HepG2 (cell line): ENCODE measurements around the gene NT5C1A. TPM values are rescaled to one million over a fixed set of nuclear protein-coding genes. Genes with fewer than 3 reads are reported as not detected.
A peak's percentile ranks its signal among the peaks of the same experiment; 100 is the strongest.

Source experiments
- ATAC-seq: fragments of 200-7000 bp; cut with Tn5 transposase; 3 replicates; pipeline ENCODE4 v1.9.1; 2020; ENCODE audit warnings: mild to moderate bottlenecking, moderate library complexity
- BruUV-seq: library from RNA; stranded (reverse); fragments of 400-500 nt; replicated peaks from 2 replicates; lab custom pipeline; 2021; lab: Mats Ljungman, UMichigan
- CTCF ChIA-PET: fragments of 300-600 bp; formaldehyde crosslinking; extraction: SDS; loops from one replicate; lab custom pipeline; 2021; ENCODE audit warnings: low total read pairs, inconsistent platforms, low intra/inter-chr PET ratio; lab: Yijun Ruan, JAX
- POLR2A ChIA-PET: fragments of 350-600 bp; sonication (Branson Sonifier 250); formaldehyde crosslinking; loops from one replicate; lab custom pipeline; 2020; ENCODE audit warnings: antibody characterized with exemption, inconsistent platforms; lab: Yijun Ruan, JAX
- DNase-seq: peaks from one replicate; pipeline ENCODE4 v3.0.0-alpha.2; 2015; ENCODE audit warnings: low spot score
- FAIRE-seq: peaks from 3 replicates; lab custom pipeline; 2011; peaks lifted over from hg19 to GRCh38; lab: Jason Lieb, UNC
- H2AFZ ChIP-seq: one replicate; pipeline ENCODE4 v1.6.1; 2011; ENCODE audit warnings: low read length, inconsistent platforms
- H3K27ac ChIP-seq: fragments of 300-600 bp; 3 replicates; pipeline ENCODE4 v1.8.0; 2011; ENCODE audit warnings: mixed run types, mild to moderate bottlenecking, mixed read lengths, low read length, inconsistent platforms; ENCODE audit not compliant: insufficient read depth; ENCODE audit errors: extremely low read length
- H3K27me3 ChIP-seq, 2 experiments: fragments of 200-600 bp in 1 of 2; 2 replicates in 1 of 2; 3 replicates in 1 of 2; pipeline versions ENCODE4 v1.6.0 to v1.8.0; 2011; ENCODE audit warnings: low read length in 2 of 2, mild to moderate bottlenecking in 2 of 2, moderate library complexity in 2 of 2, inconsistent platforms in 1 of 2; ENCODE audit not compliant: insufficient read depth in 2 of 2, control insufficient read depth in 1 of 2
- H3K36me3 ChIP-seq, 2 experiments: fragments of 200-600 bp in 1 of 2; replicated peaks in 1 of 2; 2 replicates in 1 of 2; 3 replicates in 1 of 2; pipeline versions ENCODE4 v1.5.1 to v1.8.0; 2011; ENCODE audit warnings: low read length in 2 of 2, inconsistent platforms in 1 of 2; ENCODE audit not compliant: insufficient read depth in 2 of 2, control insufficient read depth in 1 of 2
- H3K4me1 ChIP-seq: 2 replicates; pipeline ENCODE4 v1.5.1; 2012; ENCODE audit warnings: low read length, inconsistent platforms; ENCODE audit not compliant: insufficient read depth
- H3K4me2 ChIP-seq: 2 replicates; pipeline ENCODE4 v1.6.0; 2011; ENCODE audit warnings: low read depth, low read length, inconsistent platforms
- H3K4me3 ChIP-seq, 3 experiments: fragments of 200-600 bp in 1 of 3; sonication (generic), shearing (Covaris generic) in 1 of 3; replicated peaks in 1 of 3; 2 replicates each; pipeline ENCODE4 v1.5.1; 2011 to 2016; ENCODE audit warnings: low read length in 3 of 3, inconsistent platforms in 2 of 3, low read depth in 2 of 3, mild to moderate bottlenecking in 2 of 3, control low read depth in 1 of 3, mixed read lengths in 1 of 3; ENCODE audit not compliant: insufficient read depth in 1 of 3
- H3K79me2 ChIP-seq: one replicate; pipeline ENCODE4 v1.6.1; 2011; ENCODE audit warnings: low read length, inconsistent platforms; ENCODE audit not compliant: insufficient read depth
- H3K9ac ChIP-seq: 2 replicates; pipeline ENCODE4 v1.6.0; 2011; ENCODE audit warnings: mild to moderate bottlenecking, low read depth, low read length, inconsistent platforms; ENCODE audit not compliant: insufficient read depth
- H3K9me3 ChIP-seq: 2 replicates; pipeline ENCODE4 v1.5.1; 2012; ENCODE audit warnings: mild to moderate bottlenecking, low read length
- H4K20me1 ChIP-seq: 2 replicates; pipeline ENCODE4 v1.6.0; 2011; ENCODE audit warnings: inconsistent platforms, mild to moderate bottlenecking, low read length, moderate library complexity; ENCODE audit not compliant: insufficient read depth
- CEBPG ChIP-seq: IDR thresholded peaks from 2 replicates; pipeline ENCODE4 v1.6.1; 2016
- MEIS2 ChIP-seq: sonication (generic); formaldehyde crosslinking; IDR thresholded peaks from 2 replicates; pipeline ENCODE4 v1.9.0; 2021; ENCODE audit warnings: mild to moderate bottlenecking, missing genetic modification reagents
- PRDM15 ChIP-seq: sonication (generic); formaldehyde crosslinking; IDR thresholded peaks from 2 replicates; pipeline ENCODE4 v1.4.0; 2020; ENCODE audit warnings: missing genetic modification reagents
- PRMT3 ChIP-seq: sonication (generic); formaldehyde crosslinking; IDR thresholded peaks from 2 replicates; pipeline ENCODE4 v1.8.1; 2022; ENCODE audit warnings: low read depth, mild to moderate bottlenecking, moderate library complexity, missing genetic modification reagents, borderline replicate concordance
- ZNF124 ChIP-seq: sonication (generic); formaldehyde crosslinking; IDR thresholded peaks from 2 replicates; pipeline ENCODE4 v1.4.0; 2020; ENCODE audit warnings: missing genetic modification reagents
- ZNF235 ChIP-seq: sonication (generic); formaldehyde crosslinking; IDR thresholded peaks from 2 replicates; pipeline ENCODE4 v1.8.1; 2023; ENCODE audit warnings: mild to moderate bottlenecking, missing genetic modification reagents, borderline replicate concordance
- ZNF280D ChIP-seq: sonication (generic); formaldehyde crosslinking; IDR thresholded peaks from 2 replicates; pipeline ENCODE4 v1.5.1; 2020; ENCODE audit warnings: mild to moderate bottlenecking, missing genetic modification reagents
- ZNF33A ChIP-seq: sonication (generic); formaldehyde crosslinking; IDR thresholded peaks from 2 replicates; pipeline ENCODE4 v1.5.1; 2020; ENCODE audit warnings: missing genetic modification reagents, mild to moderate bottlenecking, moderate library complexity, borderline replicate concordance
- ZNF629 ChIP-seq: sonication (generic); formaldehyde crosslinking; conservative IDR thresholded peaks from 2 replicates; pipeline ENCODE4 v1.5.0; 2020; ENCODE audit warnings: missing genetic modification reagents
- ZNF687 ChIP-seq: sonication (generic); formaldehyde crosslinking; IDR thresholded peaks from 2 replicates; pipeline ENCODE4 v1.5.1; 2020; ENCODE audit warnings: mild to moderate bottlenecking, missing genetic modification reagents, moderate library complexity
- ZNF768 ChIP-seq: sonication (generic); formaldehyde crosslinking; IDR thresholded peaks from 2 replicates; pipeline ENCODE4 v1.4.0; 2020; ENCODE audit warnings: missing genetic modification reagents
- ZNF816 ChIP-seq: sonication (generic); formaldehyde crosslinking; IDR thresholded peaks from 2 replicates; pipeline ENCODE4 v1.8.0; 2022; ENCODE audit warnings: missing genetic modification reagents, mild to moderate bottlenecking, borderline replicate concordance
- WGBS: methylation state at CpG from one replicate; pipeline ENCODE4 v1.1.6; 2017; ENCODE audit warnings: low lambda C conversion rate; 5-methylcytosine and 5-hydroxymethylcytosine counted together
- in situ Hi-C: cut with HindIII; loops from 2 replicates; pipeline ENCODE4 v1.10.0; 2017; ENCODE audit warnings: low pct_unique_long_range_greater_than_20kb; ENCODE audit not compliant: extremely low pct_ligation_motif_present
- intact Hi-C: fragments of 100-400 bp; cut with micrococcal nuclease; formaldehyde crosslinking; loops from one replicate; pipeline ENCODE4 v1.10.0; 2022; ENCODE audit not compliant: unreplicated experiment
- polyA plus RNA-seq, 8 experiments: library from polyadenylated mRNA; depleted of rRNA in 3 of 8; stranded (reverse) in 7 of 8; unstranded in 1 of 8; fragments of >200 nt; fragmentation: Illumina TruSeq in 4 of 8; extraction: Trizol in 4 of 8; gene quantifications; 2 replicates each; pipeline versions ENCODE4 v1.2.1 to v1.2.3, GENCODE V29; 2011 to 2016; ENCODE audit warnings: low read depth in 4 of 8, missing spikeins in 1 of 8, mixed read lengths in 1 of 8; ENCODE audit not compliant: insufficient read depth in 1 of 8
- total RNA-seq, 5 experiments: library from RNA; depleted of rRNA; stranded (reverse); fragments of >200 nt; fragmentation: Illumina TruSeq; extraction: Trizol; gene quantifications; 2 replicates each; pipeline ENCODE4 v1.2.3, GENCODE V29; 2016; ENCODE audit warnings: low read depth in 1 of 5

Gene NT5C1A
- total and polyA plus RNA-seq, 2 of the 13 experiments (the other 11 are each of a cell fraction or from before 2014, with no cell fraction given), result not detected

GRCh38 chr1:39631361-39632322, 40.3 kb downstream of the NT5C1A start:
- Histone ChIP-seq H3K4me3 (no peak overlapping the region), H3K4me2 (no peak overlapping the region), H3K27ac (no peak overlapping the region), H3K9ac (no peak overlapping the region), H3K36me3 (no peaks in the 10 kb centered on the region), H3K9me3 (no peaks in the 10 kb centered on the region), H3K27me3 (peaks cover 2 to 64% of the 10 kb centered on the region in 2 experiments), H4K20me1 (no peaks in the 10 kb centered on the region), H3K79me2 (no peaks in the 10 kb centered on the region), H2AFZ (no peak overlapping the region), H3K4me1 (no peaks in the 10 kb centered on the region)
- in situ Hi-C loops, result no loop called here
- CTCF ChIA-PET, result no interaction called here
- POLR2A ChIA-PET, result no interaction called here
- intact Hi-C loops, result no loop called here
- no TSS peak for BruUV-seq
- WGBS, result 61% methylated on average over 14 of the region's 16 CpGs
- FAIRE-seq (no peak), DNase-seq (no peak), ATAC-seq (no peak)
- TF ChIP-seq ZNF816 (CRISPR knock-in tag) (no peak), ZNF33A (CRISPR knock-in tag) (no peak), PRMT3 (CRISPR knock-in tag) (no peak), ZNF235 (CRISPR knock-in tag) (no peak), ZNF768 (CRISPR knock-in tag) (peak; percentile 86), MEIS2 (no peak), PRDM15 (no peak), ZNF687 (CRISPR knock-in tag) (no peak), CEBPG (no peak), ZNF280D (CRISPR knock-in tag) (no peak), ZNF124 (no peak), ZNF629 (CRISPR knock-in tag) (peak; percentile 60)
